H1 (cell line): Measurements from ENCODE around the gene RNF41. TPM values are rescaled to one million over a fixed set of nuclear protein-coding genes. Genes with fewer than 3 reads are reported as not detected.
A peak's percentile ranks its signal among the peaks of the same experiment; 100 is the strongest.

Source experiments
- BACH1 ChIP-seq: IDR thresholded peaks from 2 replicates; pipeline ENCODE4 v1.6.1; 2012; ENCODE audit warnings: low read length, improper control_type of control experiment
- CTCF ChIP-seq, 3 experiments: IDR thresholded peaks; 1 replicate in 2 of 3; 2 replicates in 1 of 3; pipeline versions ENCODE4 v1.5.1 to v1.6.1; 2011; ENCODE audit warnings: low read length in 3 of 3, mild to moderate bottlenecking in 3 of 3, inconsistent platforms in 2 of 3, low read depth in 1 of 3, moderate library complexity in 1 of 3; ENCODE audit not compliant: insufficient read depth in 1 of 3; ENCODE audit errors: control extremely low read depth in 1 of 3
- EZH2 ChIP-seq: fragments of 200-600 bp; sonication (generic); IDR thresholded peaks from 2 replicates; pipeline ENCODE4 v1.7.1; 2012; ENCODE audit warnings: low read depth, mild to moderate bottlenecking, moderate library complexity, low read length, inconsistent platforms; ENCODE audit not compliant: severe bottlenecking
- NANOG ChIP-seq: IDR thresholded peaks from 2 replicates; pipeline ENCODE4 v1.6.1; 2011; ENCODE audit warnings: low read length, low read depth, mild to moderate bottlenecking, inconsistent platforms; ENCODE audit not compliant: insufficient read depth, poor library complexity, severe bottlenecking
- PHF8 ChIP-seq: fragments of 200-600 bp; sonication (generic); conservative IDR thresholded peaks from 2 replicates; pipeline ENCODE4 v1.7.1; 2012; ENCODE audit warnings: low read depth, mild to moderate bottlenecking, inconsistent platforms, low read length, moderate library complexity
- polyA plus RNA-seq, 7 experiments: library from polyadenylated mRNA; depleted of rRNA in 3 of 7; stranded (reverse) in 5 of 7; unstranded in 2 of 7; fragments of >200 nt in 5 of 7; fragments of 200-250 nt in 2 of 7; gene quantifications; 1 replicate in 5 of 7; 2 replicates in 1 of 7; 4 replicates in 1 of 7; pipeline versions ENCODE4 v1.2.1 to v1.2.3, GENCODE V29; 2011 to 2013; ENCODE audit warnings: missing spikeins in 2 of 7, mixed read lengths in 2 of 7
- total RNA-seq: library from RNA; stranded (reverse); fragmentation: NEBNext Ultra II Directional; extraction: Animal tissue kit (Norgen Biotek cat#: 25700); gene quantifications from 2 replicates; pipeline ENCODE4 v1.2.1, GENCODE V29; 2021

The RNF41 gene
- total and polyA plus RNA-seq, 2 of the 8 experiments (the other 6 are each of a cell fraction or from before 2014, with no cell fraction given) = 55.5 to 98.6 TPM

DNA sequence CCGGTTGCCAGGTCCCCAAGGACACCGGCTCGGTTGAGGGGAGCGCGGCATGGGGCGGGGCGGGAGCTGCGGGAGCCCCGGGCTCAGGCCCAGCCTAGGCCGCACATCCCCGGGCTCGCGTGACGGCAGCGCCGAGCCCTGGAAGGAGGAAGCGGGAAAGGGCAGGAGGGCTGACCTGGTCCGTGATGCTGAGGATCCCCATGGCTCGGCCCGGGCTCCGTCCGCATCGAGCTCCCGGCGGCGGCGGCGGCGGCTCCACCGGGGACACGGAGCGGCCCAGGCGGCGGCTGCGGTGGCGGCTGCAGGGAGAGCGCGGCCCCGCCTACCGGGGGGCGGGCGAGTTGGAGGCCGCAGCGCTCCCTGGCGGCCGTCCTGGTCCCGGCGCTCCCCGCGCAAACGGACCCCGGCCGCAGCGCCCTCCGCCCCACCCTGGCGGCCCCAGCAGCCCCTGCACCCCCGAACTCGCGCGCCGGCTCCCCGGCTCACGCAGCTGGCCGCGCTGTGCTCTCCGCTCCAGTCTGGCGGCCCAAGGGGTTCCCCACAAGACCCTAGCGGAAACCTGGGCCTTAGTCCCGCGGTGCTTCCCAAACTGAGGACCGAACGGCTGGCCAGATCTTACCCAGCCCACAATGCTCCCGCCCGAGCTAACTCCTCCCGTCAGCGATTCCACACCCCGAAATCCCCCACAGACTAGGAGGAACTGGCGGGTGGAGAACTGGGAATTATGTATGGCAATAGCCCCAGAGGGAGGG lies 36.5 kb upstream of the RNF41 start, which contains the start of gene ANKRD52 (continued):
- TF ChIP-seq CTCF (IDR thresholded peaks at IDR 0.05; ENCODE audit: control extremely low read depth in 1 of 3, insufficient read depth in 1 of 3, low read depth in 1 of 3, low read length in 3 of 3) = peak; percentile 67 to 97 (median 83)
- TF ChIP-seq BACH1 = peak; percentile 61; the same call in 1 of the 2 replicates
- TF ChIP-seq EZH2 = no peak
- peak; percentile 2 for TF ChIP-seq NANOG
- TF ChIP-seq PHF8 = peak; percentile 78
